GM12801 (cell line): ENCODE measurements around the gene ENOX1.

Experiments used
- TF ChIP-seq, protein P1 (sequence below): IDR thresholded peaks from one replicate; pipeline ENCODE4 v1.5.1; 2011; ENCODE audit warnings: control low read depth; ENCODE audit not compliant: insufficient read length; ENCODE audit errors: extremely low read depth

Gene ENOX1

GRCh38 chr13:43242040-43242439 lies 544.7 kb downstream of the ENOX1 start:
- TF ChIP-seq, protein P1, sequence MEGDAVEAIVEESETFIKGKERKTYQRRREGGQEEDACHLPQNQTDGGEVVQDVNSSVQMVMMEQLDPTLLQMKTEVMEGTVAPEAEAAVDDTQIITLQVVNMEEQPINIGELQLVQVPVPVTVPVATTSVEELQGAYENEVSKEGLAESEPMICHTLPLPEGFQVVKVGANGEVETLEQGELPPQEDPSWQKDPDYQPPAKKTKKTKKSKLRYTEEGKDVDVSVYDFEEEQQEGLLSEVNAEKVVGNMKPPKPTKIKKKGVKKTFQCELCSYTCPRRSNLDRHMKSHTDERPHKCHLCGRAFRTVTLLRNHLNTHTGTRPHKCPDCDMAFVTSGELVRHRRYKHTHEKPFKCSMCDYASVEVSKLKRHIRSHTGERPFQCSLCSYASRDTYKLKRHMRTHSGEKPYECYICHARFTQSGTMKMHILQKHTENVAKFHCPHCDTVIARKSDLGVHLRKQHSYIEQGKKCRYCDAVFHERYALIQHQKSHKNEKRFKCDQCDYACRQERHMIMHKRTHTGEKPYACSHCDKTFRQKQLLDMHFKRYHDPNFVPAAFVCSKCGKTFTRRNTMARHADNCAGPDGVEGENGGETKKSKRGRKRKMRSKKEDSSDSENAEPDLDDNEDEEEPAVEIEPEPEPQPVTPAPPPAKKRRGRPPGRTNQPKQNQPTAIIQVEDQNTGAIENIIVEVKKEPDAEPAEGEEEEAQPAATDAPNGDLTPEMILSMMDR: no peak

DNA sequence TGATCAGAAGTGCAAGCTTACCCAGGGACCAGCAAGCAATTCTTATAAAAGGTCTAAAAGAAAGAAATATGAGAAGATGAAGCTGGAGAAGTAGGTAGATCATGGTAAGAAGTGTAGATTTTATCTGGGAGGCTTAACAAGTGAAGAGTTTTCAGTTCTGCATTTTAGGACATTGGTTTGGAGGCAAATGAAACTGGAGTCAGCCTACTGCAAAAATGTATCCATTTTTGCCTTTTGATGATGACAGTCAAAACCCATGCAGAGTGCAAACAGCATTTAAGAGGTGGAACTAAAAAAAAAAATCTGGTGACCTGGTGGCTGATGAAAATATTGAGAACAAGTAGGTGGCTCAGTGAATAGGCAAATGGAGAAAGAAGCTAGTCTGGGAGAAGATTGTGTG lies 546.5 kb downstream of the ENOX1 start:
- TF ChIP-seq, protein P1: no peak

DNA sequence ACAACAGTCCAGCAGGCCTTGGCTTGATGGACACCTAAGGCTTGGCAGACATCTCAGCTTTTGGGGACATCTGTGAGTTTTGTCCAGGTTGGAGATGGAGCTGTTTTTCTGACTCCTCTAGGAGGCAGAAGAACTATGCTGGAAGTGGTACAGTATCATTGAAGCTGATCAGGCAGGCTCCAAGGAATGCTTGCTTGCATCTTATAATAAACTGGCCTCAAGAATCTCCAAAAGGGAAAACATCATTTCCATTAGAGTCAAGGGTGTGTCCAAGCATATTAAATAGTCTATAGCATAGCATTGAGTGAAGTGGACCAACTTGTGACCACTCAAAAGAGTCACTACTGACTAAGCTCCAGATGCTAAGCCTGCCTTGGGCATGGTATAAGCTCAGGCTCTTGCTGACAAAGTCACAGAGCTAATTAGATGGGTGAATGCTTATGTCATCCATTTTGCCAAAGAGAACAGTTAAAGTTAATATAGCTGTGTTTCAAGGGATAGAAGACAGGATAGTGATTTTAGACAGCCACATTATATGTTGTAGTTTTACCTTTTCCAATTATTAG lies 547.4 kb downstream of the ENOX1 start:
- TF ChIP-seq, protein P1: no peak

DNA sequence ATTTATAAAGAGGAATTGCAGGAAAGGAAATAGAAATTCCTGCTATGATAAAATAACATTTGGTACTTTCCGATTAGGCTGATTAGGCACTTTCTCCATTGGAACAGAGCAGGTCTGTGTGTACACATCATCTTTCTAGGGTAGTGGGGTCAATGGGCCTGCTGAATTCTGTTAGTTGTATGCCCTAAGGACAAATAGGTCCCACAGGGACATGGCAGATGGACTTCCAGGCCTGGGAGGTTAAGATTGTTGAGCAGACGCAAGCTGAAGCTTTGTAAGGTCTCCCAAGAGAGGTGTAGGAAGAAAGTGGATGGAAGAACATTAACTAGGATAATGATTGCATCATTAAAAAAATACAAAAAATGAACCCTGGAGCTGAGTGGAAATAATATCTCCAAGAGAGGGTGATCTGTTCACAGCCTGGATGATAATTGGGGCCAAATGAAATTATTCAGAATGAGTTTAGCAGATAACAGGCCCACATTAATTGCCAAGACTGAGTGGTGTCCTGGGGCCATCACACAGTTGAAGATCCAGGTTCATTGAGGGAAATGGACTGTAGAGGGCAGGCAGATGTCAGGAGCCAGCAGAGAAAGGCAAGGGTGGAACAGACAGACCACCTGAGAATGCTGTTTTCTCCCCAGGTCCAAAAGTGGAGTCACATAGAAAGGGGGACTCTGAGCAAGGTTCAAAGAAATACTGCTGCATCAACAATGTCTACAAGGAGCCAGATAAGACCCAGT lies 548.3 kb downstream of the ENOX1 start:
- TF ChIP-seq, protein P1: no peak

- TF ChIP-seq, protein P1: no peak
Measured at GRCh38 chr13:43237616-43238015, 549.2 kb downstream of the ENOX1 start.

DNA sequence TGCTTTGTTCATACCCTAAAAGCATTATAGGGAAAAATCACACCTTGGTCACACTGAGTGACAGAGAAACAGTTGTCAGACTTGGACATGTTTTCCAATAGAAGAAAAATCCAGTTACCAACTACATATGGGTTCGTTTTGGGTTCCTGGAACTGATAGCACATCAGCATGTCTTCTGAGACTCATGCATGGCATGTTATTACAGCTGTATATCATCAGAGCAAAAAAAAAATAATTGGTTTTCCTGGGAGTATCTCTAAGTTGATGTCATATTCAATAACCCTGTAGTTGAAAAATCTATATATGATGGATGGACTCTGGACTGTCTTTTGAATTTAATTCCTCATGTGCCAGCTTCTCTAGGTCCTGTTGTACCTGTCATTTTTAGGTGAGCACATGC lies 551.7 kb downstream of the ENOX1 start:
- TF ChIP-seq, protein P1: no peak

DNA sequence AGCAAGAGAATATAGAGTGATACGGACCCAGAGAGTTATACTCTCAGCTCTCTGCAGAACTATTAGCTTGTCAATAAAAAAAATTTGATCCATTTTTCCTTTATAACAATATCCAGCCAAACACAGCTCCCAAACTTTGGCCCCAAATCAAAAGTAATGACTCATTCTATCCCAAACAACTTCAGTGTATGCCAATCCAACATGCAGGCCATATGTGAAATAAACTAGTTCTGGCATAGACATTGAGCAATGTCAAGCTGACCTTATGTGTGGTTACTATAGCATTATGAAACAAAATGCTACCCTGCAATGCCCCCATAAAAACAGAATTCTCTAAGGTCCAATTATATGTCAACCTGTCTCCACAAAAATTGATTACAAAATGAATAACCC lies 553.9 kb downstream of the ENOX1 start:
- TF ChIP-seq, protein P1: no peak
